Left ventricle myocardium superior (tissue), 1 donor: Measurements from ENCODE around the gene CST3. TPM values are rescaled to one million over a fixed set of nuclear protein-coding genes. Genes with fewer than 3 reads are reported as not detected.
"Not testable (repeated sequence)": the region's sequence is repeated elsewhere in the genome, so short reads cannot be mapped to it uniquely, and the experiment has no call there.

Source experiments
- ATAC-seq: fragments of 200-7000 bp; cut with Tn5 transposase; one replicate; pipeline ENCODE4 v1.9.1; 2020; ENCODE audit warnings: mild to moderate bottlenecking, moderate library complexity
- DNase-seq: peaks from one replicate; pipeline ENCODE4 v3.0.0-alpha.2; 2020
- intact Hi-C: fragments of 100-400 bp; cut with micrococcal nuclease; formaldehyde crosslinking; loops from one replicate; pipeline ENCODE4 v1.11.0; 2022
- total RNA-seq: library from RNA; stranded (reverse); fragmentation: NEBNext Ultra II Directional; extraction: Animal tissue kit (Norgen Biotek cat#: 25700); gene quantifications from one replicate; pipeline ENCODE4 v1.2.1, GENCODE V29; 2021
- donor health status: DM: no; HTN: yes; CAD: no; lungs with severe emphysema.

Gene CST3
- total RNA-seq, 1 donor from 2014 or later = 887 TPM

DNA sequence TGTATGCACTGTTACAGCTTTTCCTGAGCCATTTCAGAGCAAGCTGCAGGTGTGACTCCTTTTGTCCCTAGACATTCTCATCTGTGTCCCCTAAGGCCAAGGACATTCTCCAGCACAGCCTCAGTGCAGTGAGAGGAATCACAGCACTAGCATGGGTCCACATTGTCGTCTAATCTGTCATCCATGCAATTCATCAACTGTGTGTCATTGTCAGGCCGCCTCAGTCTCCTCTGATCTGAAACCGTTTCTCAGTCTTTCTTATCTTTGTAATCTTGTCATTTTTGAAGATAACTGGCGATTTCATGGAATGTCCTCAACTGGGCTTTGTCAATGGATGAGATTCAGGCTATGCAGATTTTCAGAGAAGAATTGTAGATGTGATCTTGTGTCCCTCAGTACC, 26.3 kb upstream of the CST3 start:
- ATAC-seq, intact Hi-C loops, DNase-seq: not testable (repeated sequence)

DNA sequence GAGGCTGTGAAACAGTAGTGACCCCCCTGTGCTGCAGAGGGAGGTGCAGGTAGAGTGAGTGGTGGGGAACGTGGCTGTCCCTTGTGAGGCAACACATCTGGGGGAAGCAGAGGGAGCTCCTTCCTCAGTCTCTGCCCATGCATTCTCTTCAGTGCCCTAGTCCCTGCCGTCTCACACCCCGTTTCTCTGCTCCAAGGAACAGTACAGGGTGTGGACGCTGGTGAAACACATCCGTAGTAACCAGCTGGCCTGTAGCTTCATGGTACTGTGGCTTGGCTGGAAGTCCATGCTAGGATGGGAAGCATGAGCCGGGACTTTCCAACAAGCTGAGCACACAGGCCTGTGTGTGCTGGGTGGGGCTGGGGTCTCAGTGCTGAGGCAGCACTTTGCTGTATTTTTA, 25.4 kb upstream of the CST3 start:
- intact Hi-C loops = no loop called here
- ATAC-seq (peak; percentile 24), DNase-seq (no peak)

DNA sequence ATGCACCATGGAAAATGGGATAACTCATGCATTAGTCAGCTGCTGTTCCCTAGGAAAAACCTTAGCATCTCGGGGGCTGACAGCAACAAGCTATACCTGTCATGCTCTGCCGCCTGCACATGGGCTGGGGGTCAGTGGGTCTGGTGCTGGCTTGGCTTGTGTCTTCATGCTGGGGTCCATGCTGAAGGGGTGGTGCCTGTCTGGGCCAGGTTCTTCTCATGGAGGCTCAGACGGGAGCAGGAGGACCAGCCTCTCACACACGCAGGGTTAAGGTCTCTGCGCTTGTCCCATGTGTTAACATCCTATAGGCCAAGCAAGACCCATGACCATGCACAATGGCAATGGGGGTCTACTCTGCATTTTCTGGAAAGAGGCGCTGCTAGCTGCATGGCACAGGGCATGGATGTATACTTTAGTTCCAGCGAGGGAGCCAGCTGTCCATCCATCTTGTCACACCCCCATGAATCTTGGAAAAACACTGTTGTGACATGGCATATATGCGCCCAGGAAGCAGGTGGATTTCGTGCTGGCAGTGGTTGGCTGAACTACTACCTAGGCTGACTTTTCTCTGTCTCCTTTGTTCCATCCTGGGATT, 24.6 kb upstream of the CST3 start:
- intact Hi-C loops = no loop called here
- ATAC-seq (no peak), DNase-seq (no peak)

DNA sequence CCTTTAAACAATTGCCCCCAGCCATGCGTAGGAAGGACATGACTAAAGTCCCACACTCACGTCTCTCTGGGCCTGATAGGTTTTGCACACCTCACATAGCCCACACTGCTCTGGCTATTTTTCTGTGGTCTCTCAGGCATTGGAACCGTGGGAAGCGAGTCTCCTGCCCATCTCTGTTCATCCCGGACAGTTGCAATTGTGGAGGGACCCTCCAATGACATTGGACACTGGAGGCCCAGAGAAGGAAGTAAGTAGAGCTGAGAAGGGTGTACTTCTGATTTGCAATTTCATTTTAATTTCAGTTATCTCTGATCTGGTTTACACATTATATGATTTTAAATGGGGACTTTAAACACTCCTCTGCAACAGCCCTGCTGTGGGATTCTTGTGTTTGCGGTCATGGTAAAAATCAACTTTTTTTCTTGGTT, 23.3 kb upstream of the CST3 start:
- intact Hi-C loops = no loop called here
- no peak for ATAC-seq

DNA sequence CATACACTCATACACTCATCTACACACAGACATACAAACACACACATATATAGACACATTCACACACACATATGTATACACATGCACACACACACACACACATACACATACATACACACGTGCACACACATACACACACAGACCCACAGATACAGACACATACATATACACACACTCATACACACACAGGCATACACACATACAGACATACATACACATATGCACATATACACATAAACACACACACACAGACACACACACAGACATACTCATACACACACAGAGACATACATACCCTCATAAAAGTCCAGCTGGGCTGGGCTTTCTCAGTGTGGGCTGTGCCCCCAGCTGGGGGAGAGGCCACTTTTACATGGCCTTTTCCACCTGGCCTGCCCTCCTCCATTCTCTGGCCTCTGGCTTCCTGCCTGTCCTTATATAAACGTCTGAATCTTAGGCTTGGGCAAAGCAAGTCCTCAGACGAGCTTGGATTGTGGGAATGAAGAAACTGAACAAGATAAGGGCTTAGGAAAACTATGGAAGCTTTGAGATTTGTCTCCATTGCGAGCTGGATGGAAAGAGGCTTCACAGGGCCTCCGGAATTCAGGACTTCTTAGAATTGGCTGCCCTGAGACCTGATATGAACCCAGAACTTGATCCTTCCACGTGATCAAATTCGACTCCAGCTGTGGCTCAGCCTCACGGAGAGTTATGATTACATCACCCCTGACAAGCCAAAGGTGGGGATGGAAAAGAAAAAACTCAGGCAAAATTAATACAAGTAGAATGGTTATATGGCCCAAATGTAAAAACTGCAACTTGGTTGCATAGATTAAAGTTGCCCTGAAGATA, 22.5 kb upstream of the CST3 start:
- ATAC-seq = peak; percentile 71
- no peak for DNase-seq
- intact Hi-C loops = no loop called here

More for the DNA sequence above, 23.3 kb upstream of the CST3 start:
- DNase-seq = no peak

DNA sequence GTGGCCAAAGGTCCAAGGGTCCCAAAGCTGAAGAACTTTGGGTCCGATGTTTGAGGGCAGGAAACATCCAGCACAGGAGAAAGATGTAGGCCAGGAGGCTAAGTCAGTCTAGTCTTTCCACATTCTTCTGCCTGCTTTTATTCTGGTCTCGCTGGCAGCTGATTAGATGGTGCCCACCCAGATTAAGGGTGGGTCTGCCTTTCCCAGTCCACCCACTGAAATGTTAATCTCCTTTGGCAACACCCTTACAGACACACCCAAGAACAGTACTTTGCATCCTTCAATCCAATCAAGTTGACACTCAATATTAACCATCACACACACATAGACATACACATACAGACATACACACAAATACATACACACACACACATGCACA, 21.8 kb upstream of the CST3 start:
- intact Hi-C loops, DNase-seq, ATAC-seq: not testable (repeated sequence)

DNA sequence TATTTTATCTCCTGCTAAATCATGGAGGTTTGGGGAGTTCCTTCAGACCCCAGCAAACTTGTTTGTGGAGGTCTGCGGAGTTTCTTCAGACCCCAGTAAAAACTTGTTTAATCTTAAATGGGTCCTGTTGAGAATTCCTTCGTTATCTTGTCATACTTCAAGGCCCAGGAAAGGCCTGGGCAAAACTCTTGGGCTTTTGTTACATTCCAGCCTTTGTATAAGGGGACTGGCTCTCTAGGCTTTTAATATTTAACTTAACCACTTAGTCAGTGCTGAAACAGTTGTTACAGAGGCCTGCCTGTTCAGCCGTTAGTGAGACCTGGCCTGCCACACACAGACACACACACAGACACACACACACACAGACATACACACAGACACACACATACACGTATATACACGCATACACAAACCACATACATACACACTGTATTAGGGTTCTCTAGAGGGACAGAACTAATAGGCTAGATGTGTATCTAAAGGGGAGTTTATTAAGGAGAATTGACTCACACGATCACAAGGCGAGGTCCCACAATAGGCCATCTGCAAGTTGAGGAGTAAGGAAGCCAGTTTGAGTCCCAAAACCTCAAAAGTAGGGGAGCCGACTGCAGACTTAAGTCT, 21.3 kb upstream of the CST3 start:
- ATAC-seq (no peak), DNase-seq (no peak)
- intact Hi-C loops = no loop called here

DNA sequence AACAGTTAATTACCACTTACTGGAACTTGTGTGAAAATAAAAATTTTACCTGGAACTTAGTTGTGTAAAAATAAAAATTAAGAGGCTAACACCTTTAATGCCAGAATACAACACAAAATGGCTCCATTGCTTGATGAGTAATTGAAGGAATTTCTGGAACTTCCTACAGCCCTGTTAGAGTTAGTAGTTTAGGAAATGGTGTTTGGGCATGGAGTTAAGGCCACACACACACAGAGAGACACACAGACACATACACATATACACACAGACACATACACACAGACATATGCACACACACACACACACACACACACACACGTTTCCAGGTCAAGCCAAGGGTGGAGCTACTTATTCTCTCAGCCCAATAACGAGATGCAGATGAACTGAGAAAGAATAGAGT, 20.6 kb upstream of the CST3 start:
- intact Hi-C loops = no loop called here
- ATAC-seq = no peak
- DNase-seq = no peak

DNA sequence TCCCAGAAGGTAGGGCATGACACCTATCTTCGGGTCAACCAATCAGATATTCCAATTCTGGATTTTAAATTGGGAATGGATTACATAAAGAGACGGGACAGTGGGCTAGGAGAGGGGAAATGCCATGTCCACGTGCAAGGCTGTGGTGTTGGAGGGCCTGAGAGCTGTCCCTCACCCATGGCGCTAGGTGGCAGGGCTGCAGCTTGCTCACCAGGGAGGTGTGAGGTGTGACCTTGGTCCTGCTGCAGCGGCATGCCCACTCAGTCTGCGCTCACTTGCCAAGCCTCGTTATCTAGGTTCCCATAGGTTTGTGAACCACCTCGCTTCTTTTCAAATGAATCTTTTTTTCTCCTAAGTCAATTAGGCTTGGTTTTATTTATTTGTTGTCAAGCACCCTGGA, 19.4 kb upstream of the CST3 start:
- no peak for DNase-seq
- no peak for ATAC-seq
- intact Hi-C loops = no loop called here

DNA sequence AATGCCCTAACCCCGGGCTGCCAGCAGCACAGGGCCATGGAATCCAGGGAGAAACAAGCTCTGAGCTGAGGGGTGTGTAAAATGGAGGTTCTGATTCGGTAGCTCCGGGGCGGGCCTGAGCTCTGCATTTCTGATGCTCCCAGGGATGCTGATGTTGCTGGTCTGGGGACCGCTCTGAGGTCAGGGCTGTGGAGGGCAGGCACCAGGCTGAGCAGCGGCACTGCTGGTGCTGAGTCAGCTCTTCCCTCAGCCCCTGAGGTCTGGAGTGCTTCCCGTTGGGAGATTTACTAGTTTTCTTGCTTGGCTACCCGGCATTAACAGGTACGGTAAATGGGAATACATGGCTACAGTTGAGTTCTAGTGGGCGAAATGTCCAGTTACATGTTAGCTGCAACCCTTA, 18.6 kb upstream of the CST3 start:
- DNase-seq (peak; percentile 60), ATAC-seq (peak; percentile 57)
- intact Hi-C loops = no loop called here

DNA sequence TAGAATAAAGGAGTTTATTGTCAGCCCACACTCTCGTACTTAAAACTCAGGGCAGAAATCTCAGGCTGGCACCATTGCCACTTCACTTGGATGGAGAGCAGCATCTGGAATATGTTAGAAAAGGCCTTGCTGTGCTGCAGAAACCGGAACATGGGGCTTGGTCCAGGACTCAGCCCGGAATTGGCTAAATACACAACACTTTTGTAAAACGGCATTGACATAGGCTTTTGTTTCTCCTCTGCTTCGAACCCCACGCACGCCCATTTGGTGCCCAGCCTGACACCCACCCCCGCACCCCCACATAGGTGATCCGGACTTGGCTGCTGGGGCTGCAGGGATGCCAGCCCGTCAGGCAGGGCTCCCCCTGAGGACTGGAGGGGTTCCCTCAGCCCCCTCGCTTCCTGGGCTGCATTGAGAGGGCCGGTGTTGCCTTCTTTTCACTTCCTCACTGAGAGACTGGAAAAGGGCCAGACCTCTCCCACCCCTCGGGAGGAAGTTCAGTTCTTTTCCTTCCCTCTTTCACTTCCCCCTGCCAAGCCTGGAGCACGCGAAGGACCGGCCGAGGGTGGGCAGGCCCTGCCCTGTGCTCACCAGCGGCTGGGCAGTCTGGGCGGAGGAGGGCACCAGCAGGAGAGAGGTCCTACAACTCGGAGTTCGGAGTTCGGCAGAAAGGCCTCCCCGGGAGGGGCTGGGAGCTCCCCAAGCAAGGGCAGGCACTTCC, 17.9 kb upstream of the CST3 start:
- intact Hi-C loops = no loop called here

DNA sequence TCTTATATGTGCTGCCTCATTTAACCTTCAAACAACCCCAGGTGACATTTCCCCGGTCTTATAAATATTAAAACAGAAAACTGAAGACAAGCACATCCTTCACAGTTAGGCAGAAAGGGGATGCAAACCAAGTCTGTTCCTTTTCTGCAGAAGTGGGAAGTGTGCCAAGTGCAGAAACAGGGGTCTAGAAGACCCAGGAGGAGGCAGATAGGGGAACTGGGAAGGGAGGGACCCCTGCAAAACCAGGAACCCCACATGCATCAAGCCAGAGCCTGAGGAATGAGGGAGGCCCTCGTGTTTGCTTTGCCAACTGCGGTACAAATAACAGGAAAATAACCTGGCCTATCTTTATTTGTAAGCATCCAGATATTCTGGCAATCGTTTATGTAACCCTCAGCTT, 17.0 kb upstream of the CST3 start:
- intact Hi-C loops = no loop called here
- no peak for ATAC-seq
- DNase-seq = no peak

More for the DNA sequence above, 17.9 kb upstream of the CST3 start:
- peak; percentile 81 for DNase-seq
- ATAC-seq = peak; percentile 81

DNA sequence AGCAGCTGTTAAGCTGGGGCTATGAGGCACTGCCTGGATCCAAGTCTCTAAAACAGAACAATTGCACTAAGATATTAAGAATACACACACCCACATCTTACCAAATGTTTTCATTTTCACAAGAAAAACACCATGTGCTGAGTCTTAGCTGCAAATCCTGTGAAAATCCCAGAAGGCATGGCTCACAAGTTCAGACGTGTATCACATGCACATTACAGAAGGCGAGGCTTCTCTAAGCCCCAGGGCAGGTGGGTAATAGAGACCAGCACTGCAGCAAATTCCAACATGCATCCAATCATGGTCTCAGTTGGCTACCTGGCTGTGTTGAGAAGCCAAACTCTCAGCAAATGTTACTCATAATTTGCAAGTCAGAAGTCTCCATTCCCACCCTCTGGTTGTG, 16.2 kb upstream of the CST3 start:
- no peak for DNase-seq
- peak; percentile 16 for ATAC-seq
- intact Hi-C loops = no loop called here

DNA sequence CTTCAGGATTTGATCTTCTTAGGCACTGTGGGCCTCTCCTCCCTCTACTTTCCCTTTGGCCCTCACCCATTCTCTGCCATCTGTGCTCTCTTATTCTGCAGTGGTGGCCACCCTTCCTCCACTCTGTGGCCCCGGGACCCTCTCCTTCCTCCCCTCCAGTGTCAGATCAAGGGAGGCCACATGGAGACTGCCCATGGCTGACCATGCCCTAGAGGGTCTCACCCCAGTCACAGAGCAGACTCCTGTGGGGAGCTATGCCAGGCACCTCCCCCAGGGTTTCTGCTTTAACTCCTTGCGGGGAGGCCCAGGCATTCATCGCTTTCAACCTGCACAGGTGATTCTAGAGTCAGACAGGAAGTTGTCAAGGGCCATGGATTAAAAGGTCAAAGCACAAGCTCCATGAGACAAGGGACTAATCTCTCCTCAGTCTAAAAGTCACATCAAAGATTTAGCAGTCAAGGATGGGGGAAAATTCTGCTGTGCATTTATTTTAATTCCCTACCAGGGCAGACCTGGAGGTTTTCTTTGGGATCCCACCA, 15.7 kb upstream of the CST3 start:
- DNase-seq = no peak
- intact Hi-C loops = no loop called here
- no peak for ATAC-seq

DNA sequence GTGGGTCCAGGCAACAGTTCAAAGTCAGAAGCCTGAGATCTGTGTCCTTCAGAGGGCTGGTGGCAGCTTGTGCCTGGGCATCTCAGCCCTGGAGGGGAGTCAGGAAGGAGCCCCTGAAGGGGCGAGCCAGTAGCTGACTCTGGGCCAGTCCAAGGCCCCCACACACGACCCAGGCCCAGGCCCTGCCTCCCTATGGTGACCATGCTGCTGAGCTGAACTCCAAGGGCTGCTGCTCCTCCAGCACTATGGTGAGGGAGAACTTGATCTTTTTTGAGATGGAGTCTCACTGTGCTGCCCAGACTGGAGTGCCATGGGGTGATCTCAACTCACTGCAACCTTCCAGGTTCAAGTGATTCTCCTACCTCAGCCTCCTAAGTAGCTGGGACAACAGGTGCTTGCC, 15.2 kb upstream of the CST3 start:
- no peak for ATAC-seq
- intact Hi-C loops = no loop called here
- DNase-seq = no peak

DNA sequence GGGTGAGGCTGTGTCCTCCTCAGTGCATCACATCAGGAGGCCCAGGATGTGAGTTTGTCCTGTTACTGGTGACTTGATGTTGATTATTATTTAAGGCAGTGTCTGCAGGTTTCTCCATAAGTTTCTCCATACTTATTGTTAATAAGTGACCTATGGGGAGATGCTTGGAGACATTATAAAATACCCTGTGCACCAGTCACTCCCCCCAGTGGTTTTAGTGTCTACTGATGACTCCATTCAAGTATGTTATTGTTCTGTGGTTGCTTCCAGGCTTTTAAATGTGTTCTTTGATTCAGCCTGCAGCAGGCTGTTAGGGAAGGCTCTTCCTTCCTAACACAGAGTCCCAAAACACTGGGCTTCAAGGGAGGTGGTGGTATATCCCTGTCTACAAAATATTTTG, 14.6 kb upstream of the CST3 start:
- intact Hi-C loops = no loop called here
- DNase-seq = no peak

DNA sequence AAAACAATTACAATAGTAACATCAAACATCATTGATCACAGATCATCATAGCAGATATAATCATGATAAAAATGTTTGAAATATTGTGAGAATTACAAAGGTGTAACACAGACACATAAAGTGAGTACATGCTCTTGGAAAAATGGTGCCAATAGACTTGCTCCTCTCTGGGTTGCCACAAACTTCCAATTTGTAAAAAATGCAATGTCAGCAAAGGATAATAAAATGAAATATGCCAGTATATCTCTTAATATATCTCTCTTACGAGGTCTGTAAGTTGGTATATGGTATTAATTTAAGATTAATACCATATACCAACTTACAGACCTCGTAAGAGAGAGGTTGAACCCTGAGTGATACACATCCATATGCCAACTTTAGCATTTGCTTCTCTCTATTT, 13.4 kb upstream of the CST3 start:
- intact Hi-C loops = no loop called here
- no peak for ATAC-seq
- DNase-seq = no peak

More for the DNA sequence above, 14.6 kb upstream of the CST3 start:
- ATAC-seq = no peak

DNA sequence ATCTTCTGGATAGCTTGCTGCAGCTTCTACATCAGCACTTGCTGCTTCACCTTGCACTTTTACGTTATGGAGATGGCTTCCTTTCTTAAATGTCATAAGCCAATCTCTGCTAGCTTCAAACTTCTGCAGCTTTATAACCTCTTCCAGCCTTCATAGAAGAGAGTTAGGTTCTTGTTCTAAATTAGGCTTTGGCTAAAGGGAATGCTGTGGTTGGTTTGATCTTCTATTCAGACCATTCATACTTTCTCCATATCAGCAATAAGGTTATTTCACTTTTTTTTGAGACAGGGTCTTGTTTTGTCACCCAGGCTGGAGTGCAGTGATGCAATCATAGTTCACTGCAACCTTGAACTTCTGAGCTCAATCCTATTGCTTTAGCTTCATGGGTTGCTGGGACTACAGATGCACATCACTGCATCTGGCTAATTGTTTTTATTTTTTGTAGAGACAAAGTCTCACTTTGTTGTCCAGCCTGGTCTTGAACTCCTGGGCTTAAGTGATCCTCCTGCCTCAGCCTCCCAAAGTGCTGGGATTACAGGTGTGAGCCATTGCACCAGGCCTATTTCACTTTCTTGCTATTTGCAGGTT, 12.2 kb upstream of the CST3 start:
- intact Hi-C loops = no loop called here
- DNase-seq (no peak), ATAC-seq (no peak)

DNA sequence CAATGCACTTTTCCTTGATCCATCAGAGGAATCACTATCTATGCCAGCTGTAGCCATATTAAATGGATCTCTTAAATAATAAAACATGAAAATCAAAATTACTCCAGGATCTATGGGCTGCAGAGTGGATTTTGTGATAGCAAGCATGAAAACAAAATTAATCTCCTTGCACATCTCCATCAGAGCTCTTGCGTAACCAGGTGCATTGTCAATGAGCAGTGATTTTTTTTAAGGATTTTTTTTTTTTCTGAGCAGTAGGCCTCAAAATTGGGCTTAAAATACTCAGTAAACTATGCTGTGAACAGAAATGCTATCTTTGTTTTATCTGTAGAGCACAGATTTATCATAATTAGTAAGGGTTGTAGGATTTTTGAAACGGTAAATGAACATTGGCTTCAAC, 11.5 kb upstream of the CST3 start:
- ATAC-seq (no peak), DNase-seq (no peak)
- intact Hi-C loops = no loop called here
